HepG2 (cell line): ENCODE results near the gene DMRTB1. TPM values are rescaled to one million over a fixed set of nuclear protein-coding genes. Genes with fewer than 3 reads are reported as not detected.

ENCODE experiments used
- ATAC-seq: fragments of 200-7000 bp; cut with Tn5 transposase; 3 replicates; pipeline ENCODE4 v1.9.1; 2020; ENCODE audit warnings: mild to moderate bottlenecking, moderate library complexity
- BruUV-seq: library from RNA; stranded (reverse); fragments of 400-500 nt; replicated peaks from 2 replicates; lab custom pipeline; 2021; lab: Mats Ljungman, UMichigan
- CTCF ChIA-PET: fragments of 300-600 bp; formaldehyde crosslinking; extraction: SDS; loops from one replicate; lab custom pipeline; 2021; ENCODE audit warnings: low total read pairs, inconsistent platforms, low intra/inter-chr PET ratio; lab: Yijun Ruan, JAX
- POLR2A ChIA-PET: fragments of 350-600 bp; sonication (Branson Sonifier 250); formaldehyde crosslinking; loops from one replicate; lab custom pipeline; 2020; ENCODE audit warnings: antibody characterized with exemption, inconsistent platforms; lab: Yijun Ruan, JAX
- DNase-seq: peaks from one replicate; pipeline ENCODE4 v3.0.0-alpha.2; 2015; ENCODE audit warnings: low spot score
- FAIRE-seq: peaks from 3 replicates; lab custom pipeline; 2011; peaks lifted over from hg19 to GRCh38; lab: Jason Lieb, UNC
- H2AFZ ChIP-seq: one replicate; pipeline ENCODE4 v1.6.1; 2011; ENCODE audit warnings: low read length, inconsistent platforms
- H3K27ac ChIP-seq: fragments of 300-600 bp; 3 replicates; pipeline ENCODE4 v1.8.0; 2011; ENCODE audit warnings: mixed run types, mild to moderate bottlenecking, mixed read lengths, low read length, inconsistent platforms; ENCODE audit not compliant: insufficient read depth; ENCODE audit errors: extremely low read length
- H3K27me3 ChIP-seq, 2 experiments: fragments of 200-600 bp in 1 of 2; 2 replicates in 1 of 2; 3 replicates in 1 of 2; pipeline versions ENCODE4 v1.6.0 to v1.8.0; 2011; ENCODE audit warnings: low read length in 2 of 2, mild to moderate bottlenecking in 2 of 2, moderate library complexity in 2 of 2, inconsistent platforms in 1 of 2; ENCODE audit not compliant: insufficient read depth in 2 of 2, control insufficient read depth in 1 of 2
- H3K36me3 ChIP-seq, 2 experiments: fragments of 200-600 bp in 1 of 2; replicated peaks in 1 of 2; 2 replicates in 1 of 2; 3 replicates in 1 of 2; pipeline versions ENCODE4 v1.5.1 to v1.8.0; 2011; ENCODE audit warnings: low read length in 2 of 2, inconsistent platforms in 1 of 2; ENCODE audit not compliant: insufficient read depth in 2 of 2, control insufficient read depth in 1 of 2
- H3K4me1 ChIP-seq: 2 replicates; pipeline ENCODE4 v1.5.1; 2012; ENCODE audit warnings: low read length, inconsistent platforms; ENCODE audit not compliant: insufficient read depth
- H3K4me2 ChIP-seq: 2 replicates; pipeline ENCODE4 v1.6.0; 2011; ENCODE audit warnings: low read depth, low read length, inconsistent platforms
- H3K4me3 ChIP-seq, 3 experiments: fragments of 200-600 bp in 1 of 3; sonication (generic), shearing (Covaris generic) in 1 of 3; replicated peaks in 1 of 3; 2 replicates each; pipeline ENCODE4 v1.5.1; 2011 to 2016; ENCODE audit warnings: low read length in 3 of 3, inconsistent platforms in 2 of 3, low read depth in 2 of 3, mild to moderate bottlenecking in 2 of 3, control low read depth in 1 of 3, mixed read lengths in 1 of 3; ENCODE audit not compliant: insufficient read depth in 1 of 3
- H3K79me2 ChIP-seq: one replicate; pipeline ENCODE4 v1.6.1; 2011; ENCODE audit warnings: low read length, inconsistent platforms; ENCODE audit not compliant: insufficient read depth
- H3K9ac ChIP-seq: 2 replicates; pipeline ENCODE4 v1.6.0; 2011; ENCODE audit warnings: mild to moderate bottlenecking, low read depth, low read length, inconsistent platforms; ENCODE audit not compliant: insufficient read depth
- H3K9me3 ChIP-seq: 2 replicates; pipeline ENCODE4 v1.5.1; 2012; ENCODE audit warnings: mild to moderate bottlenecking, low read length
- H4K20me1 ChIP-seq: 2 replicates; pipeline ENCODE4 v1.6.0; 2011; ENCODE audit warnings: inconsistent platforms, mild to moderate bottlenecking, low read length, moderate library complexity; ENCODE audit not compliant: insufficient read depth
- SP2 ChIP-seq: sonication (generic); formaldehyde crosslinking; IDR thresholded peaks from 2 replicates; pipeline ENCODE4 v1.5.1; 2020; ENCODE audit warnings: mild to moderate bottlenecking, missing genetic modification reagents
- ZFX ChIP-seq: sonication (generic); formaldehyde crosslinking; IDR thresholded peaks from 2 replicates; pipeline ENCODE4 v1.4.0; 2020; ENCODE audit warnings: mild to moderate bottlenecking, low read depth, missing genetic modification reagents, moderate library complexity
- ZZZ3 ChIP-seq: sonication (generic); formaldehyde crosslinking; IDR thresholded peaks from 2 replicates; pipeline ENCODE4 v1.4.0; 2020; ENCODE audit warnings: missing genetic modification reagents, mild to moderate bottlenecking, borderline replicate concordance
- WGBS: methylation state at CpG from one replicate; pipeline ENCODE4 v1.1.6; 2017; ENCODE audit warnings: low lambda C conversion rate; 5-methylcytosine and 5-hydroxymethylcytosine counted together
- in situ Hi-C: cut with HindIII; loops from 2 replicates; pipeline ENCODE4 v1.10.0; 2017; ENCODE audit warnings: low pct_unique_long_range_greater_than_20kb; ENCODE audit not compliant: extremely low pct_ligation_motif_present
- intact Hi-C: fragments of 100-400 bp; cut with micrococcal nuclease; formaldehyde crosslinking; loops from one replicate; pipeline ENCODE4 v1.10.0; 2022; ENCODE audit not compliant: unreplicated experiment
- polyA plus RNA-seq, 8 experiments: library from polyadenylated mRNA; depleted of rRNA in 3 of 8; stranded (reverse) in 7 of 8; unstranded in 1 of 8; fragments of >200 nt; fragmentation: Illumina TruSeq in 4 of 8; extraction: Trizol in 4 of 8; gene quantifications; 2 replicates each; pipeline versions ENCODE4 v1.2.1 to v1.2.3, GENCODE V29; 2011 to 2016; ENCODE audit warnings: low read depth in 4 of 8, missing spikeins in 1 of 8, mixed read lengths in 1 of 8; ENCODE audit not compliant: insufficient read depth in 1 of 8
- total RNA-seq, 5 experiments: library from RNA; depleted of rRNA; stranded (reverse); fragments of >200 nt; fragmentation: Illumina TruSeq; extraction: Trizol; gene quantifications; 2 replicates each; pipeline ENCODE4 v1.2.3, GENCODE V29; 2016; ENCODE audit warnings: low read depth in 1 of 5
- TF ChIP-seq, protein P1 (sequence below): sonication (generic); formaldehyde crosslinking; IDR thresholded peaks from one replicate; pipeline ENCODE4 v1.5.1; 2020; ENCODE audit warnings: mild to moderate bottlenecking, missing genetic modification reagents; ENCODE audit errors: not compliant biosample characterization

Gene DMRTB1
- total and polyA plus RNA-seq, 2 of the 13 experiments (the other 11 are each of a cell fraction or from before 2014, with no cell fraction given) = not detected

GRCh38 chr1:53461323-53462044, 2.3 kb downstream of the DMRTB1 start:
- CTCF ChIA-PET = no interaction called here
- FAIRE-seq = no peak
- H3K4me3 ChIP-seq = no peak overlapping the region

More at GRCh38 chr1:53461323-53462044, 2.3 kb downstream of the DMRTB1 start:
- H3K4me2 ChIP-seq = 0 out of 2 replicates have a peak overlapping the region, but pooled peaks have one; percentile 29
- no peaks in the 10 kb centered on the region for H3K9me3 ChIP-seq
- 87% methylated on average over 20 of the region's 25 CpGs for WGBS
- BruUV-seq = no TSS peak
- DNase-seq (no peak), ATAC-seq (peak; percentile 23; the same call in 2 of the 3 replicates)
- in situ Hi-C loops = no loop called here
- POLR2A ChIA-PET = no interaction called here
- no peak overlapping the region for H3K9ac ChIP-seq
- no peaks in the 10 kb centered on the region for H3K4me1 ChIP-seq
- H3K79me2 ChIP-seq = no peaks in the 10 kb centered on the region
- H2AFZ ChIP-seq = no peak overlapping the region
- H3K27me3 ChIP-seq = peaks cover 3 to 34% of the 10 kb centered on the region in 2 experiments; a peak in 3 of 5 replicates
- intact Hi-C loops = no loop called here
- TF ChIP-seq ZFX (0 out of 2 replicates have a peak, but pooled peaks have one; percentile 6), SP2 (CRISPR knock-in tag) (no peak), ZZZ3 (CRISPR knock-in tag) (no peak)
- TF ChIP-seq, protein P1, sequence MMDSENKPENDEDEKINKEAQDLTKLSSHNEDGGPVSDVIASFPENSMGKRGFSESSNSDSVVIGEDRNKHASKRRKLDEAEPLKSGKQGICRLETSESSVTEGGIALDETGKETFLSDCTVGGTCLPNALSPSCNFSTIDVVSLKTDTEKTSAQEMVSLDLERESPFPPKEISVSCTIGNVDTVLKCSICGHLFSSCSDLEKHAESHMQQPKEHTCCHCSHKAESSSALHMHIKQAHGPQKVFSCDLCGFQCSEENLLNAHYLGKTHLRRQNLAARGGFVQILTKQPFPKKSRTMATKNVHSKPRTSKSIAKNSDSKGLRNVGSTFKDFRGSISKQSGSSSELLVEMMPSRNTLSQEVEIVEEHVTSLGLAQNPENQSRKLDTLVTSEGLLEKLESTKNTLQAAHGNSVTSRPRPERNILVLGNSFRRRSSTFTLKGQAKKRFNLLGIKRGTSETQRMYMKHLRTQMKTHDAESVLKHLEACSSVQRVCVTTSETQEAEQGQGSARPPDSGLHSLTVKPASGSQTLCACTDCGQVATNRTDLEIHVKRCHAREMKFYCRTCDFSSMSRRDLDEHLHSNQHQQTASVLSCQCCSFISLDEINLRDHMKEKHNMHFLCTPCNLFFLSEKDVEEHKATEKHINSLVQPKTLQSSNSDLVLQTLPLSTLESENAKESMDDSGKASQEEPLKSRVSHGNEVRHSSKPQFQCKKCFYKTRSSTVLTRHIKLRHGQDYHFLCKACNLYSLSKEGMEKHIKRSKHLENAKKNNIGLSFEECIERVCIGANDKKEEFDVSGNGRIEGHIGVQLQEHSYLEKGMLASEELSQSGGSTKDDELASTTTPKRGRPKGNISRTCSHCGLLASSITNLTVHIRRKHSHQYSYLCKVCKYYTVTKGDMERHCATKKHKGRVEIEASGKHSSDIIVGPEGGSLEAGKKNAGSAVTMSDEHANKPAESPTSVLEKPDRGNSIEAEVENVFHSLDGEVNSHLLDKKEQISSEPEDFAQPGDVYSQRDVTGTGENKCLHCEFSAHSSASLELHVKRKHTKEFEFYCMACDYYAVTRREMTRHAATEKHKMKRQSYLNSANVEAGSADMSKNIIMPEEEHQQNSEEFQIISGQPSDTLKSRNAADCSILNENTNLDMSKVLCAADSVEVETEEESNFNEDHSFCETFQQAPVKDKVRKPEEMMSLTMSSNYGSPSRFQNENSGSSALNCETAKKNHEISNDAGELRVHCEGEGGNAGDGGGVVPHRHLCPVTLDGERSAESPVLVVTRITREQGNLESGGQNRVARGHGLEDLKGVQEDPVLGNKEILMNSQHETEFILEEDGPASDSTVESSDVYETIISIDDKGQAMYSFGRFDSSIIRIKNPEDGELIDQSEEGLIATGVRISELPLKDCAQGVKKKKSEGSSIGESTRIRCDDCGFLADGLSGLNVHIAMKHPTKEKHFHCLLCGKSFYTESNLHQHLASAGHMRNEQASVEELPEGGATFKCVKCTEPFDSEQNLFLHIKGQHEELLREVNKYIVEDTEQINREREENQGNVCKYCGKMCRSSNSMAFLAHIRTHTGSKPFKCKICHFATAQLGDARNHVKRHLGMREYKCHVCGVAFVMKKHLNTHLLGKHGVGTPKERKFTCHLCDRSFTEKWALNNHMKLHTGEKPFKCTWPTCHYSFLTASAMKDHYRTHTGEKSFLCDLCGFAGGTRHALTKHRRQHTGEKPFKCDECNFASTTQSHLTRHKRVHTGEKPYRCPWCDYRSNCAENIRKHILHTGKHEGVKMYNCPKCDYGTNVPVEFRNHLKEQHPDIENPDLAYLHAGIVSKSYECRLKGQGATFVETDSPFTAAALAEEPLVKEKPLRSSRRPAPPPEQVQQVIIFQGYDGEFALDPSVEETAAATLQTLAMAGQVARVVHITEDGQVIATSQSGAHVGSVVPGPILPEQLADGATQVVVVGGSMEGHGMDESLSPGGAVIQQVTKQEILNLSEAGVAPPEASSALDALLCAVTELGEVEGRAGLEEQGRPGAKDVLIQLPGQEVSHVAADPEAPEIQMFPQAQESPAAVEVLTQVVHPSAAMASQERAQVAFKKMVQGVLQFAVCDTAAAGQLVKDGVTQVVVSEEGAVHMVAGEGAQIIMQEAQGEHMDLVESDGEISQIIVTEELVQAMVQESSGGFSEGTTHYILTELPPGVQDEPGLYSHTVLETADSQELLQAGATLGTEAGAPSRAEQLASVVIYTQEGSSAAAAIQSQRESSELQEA (CRISPR knock-in tag) = no peak
- no peaks in the 10 kb centered on the region for H3K36me3 ChIP-seq
- no peak overlapping the region for H3K27ac ChIP-seq
- H4K20me1 ChIP-seq = no peaks in the 10 kb centered on the region
